H9 (cell line): ENCODE results near the gene OR10A6. TPM values are rescaled to one million over a fixed set of nuclear protein-coding genes. Genes with fewer than 3 reads are reported as not detected.

ENCODE experiments used
- DNase-seq: peaks from one replicate; pipeline ENCODE4 v3.0.0-alpha.2; 2017
- H2AFZ ChIP-seq: one replicate; pipeline ENCODE4 v1.6.1; 2013; ENCODE audit warnings: mild to moderate bottlenecking, low read length, control low read depth, moderate library complexity
- H2AK5ac ChIP-seq: 2 replicates; pipeline ENCODE4 v1.6.1; 2013; ENCODE audit warnings: low read length, control low read depth, mixed read lengths; ENCODE audit not compliant: insufficient read length
- H2BK120ac ChIP-seq: one replicate; pipeline ENCODE4 v1.6.1; 2013; ENCODE audit warnings: low read depth, mild to moderate bottlenecking, low read length, control low read depth, inconsistent platforms; ENCODE audit not compliant: poor library complexity, severe bottlenecking
- H2BK12ac ChIP-seq: 2 replicates; pipeline ENCODE4 v1.6.1; 2013; ENCODE audit warnings: low read length, control low read depth, mixed read lengths, low read depth; ENCODE audit not compliant: insufficient read length
- H2BK15ac ChIP-seq: 2 replicates; pipeline ENCODE4 v1.6.1; 2013; ENCODE audit warnings: low read depth, low read length, control low read depth
- H2BK20ac ChIP-seq: one replicate; pipeline ENCODE4 v1.6.1; 2013; ENCODE audit warnings: low read depth, mild to moderate bottlenecking, low read length, control low read depth, inconsistent platforms; ENCODE audit not compliant: poor library complexity, severe bottlenecking
- H2BK5ac ChIP-seq: 2 replicates; pipeline ENCODE4 v1.6.1; 2013; ENCODE audit warnings: low read length, control low read depth, mixed read lengths; ENCODE audit not compliant: insufficient read length
- H3K14ac ChIP-seq: 2 replicates; pipeline ENCODE4 v1.6.1; 2013; ENCODE audit warnings: low read length, control low read depth; ENCODE audit not compliant: insufficient read depth
- H3K18ac ChIP-seq: 2 replicates; pipeline ENCODE4 v1.6.1; 2013; ENCODE audit warnings: low read depth, mild to moderate bottlenecking, mixed read lengths, low read length, control low read depth; ENCODE audit not compliant: insufficient read length
- H3K23ac ChIP-seq: 2 replicates; pipeline ENCODE4 v1.6.1; 2013; ENCODE audit warnings: low read length, control low read depth, mixed read lengths, low read depth; ENCODE audit not compliant: insufficient read length
- H3K23me2 ChIP-seq: 2 replicates; pipeline ENCODE4 v1.6.1; 2013; ENCODE audit warnings: low read depth, mild to moderate bottlenecking, mixed read lengths, low read length, control low read depth; ENCODE audit not compliant: insufficient read length, poor library complexity, severe bottlenecking
- H3K27ac ChIP-seq: 2 replicates; pipeline ENCODE4 v1.5.1; 2013; ENCODE audit warnings: low read length, control low read depth, mixed read lengths, low read depth; ENCODE audit not compliant: insufficient read length
- H3K27me3 ChIP-seq: 2 replicates; pipeline ENCODE4 v1.6.1; 2013; ENCODE audit warnings: low read length, control low read depth, inconsistent platforms; ENCODE audit not compliant: insufficient read depth
- H3K4ac ChIP-seq: 2 replicates; pipeline ENCODE4 v1.6.1; 2013; ENCODE audit warnings: low read depth, mild to moderate bottlenecking, control low read depth, inconsistent platforms, low read length, moderate library complexity
- H3K4me1 ChIP-seq: 2 replicates; pipeline ENCODE4 v1.6.1; 2013; ENCODE audit warnings: low read length, control low read depth, inconsistent platforms; ENCODE audit not compliant: insufficient read depth
- H3K4me2 ChIP-seq: 2 replicates; pipeline ENCODE4 v1.6.1; 2013; ENCODE audit warnings: low read length, control low read depth, mixed read lengths; ENCODE audit not compliant: insufficient read length, insufficient read depth
- H3K56ac ChIP-seq: 2 replicates; pipeline ENCODE4 v1.6.1; 2013; ENCODE audit warnings: low read depth, mild to moderate bottlenecking, mixed read lengths, low read length, control low read depth; ENCODE audit not compliant: insufficient read length
- H3K79me1 ChIP-seq: 2 replicates; pipeline ENCODE4 v1.6.1; 2013; ENCODE audit warnings: low read depth, mild to moderate bottlenecking, moderate library complexity, low read length, control low read depth, inconsistent platforms; ENCODE audit not compliant: insufficient read depth, poor library complexity, severe bottlenecking
- H3K79me2 ChIP-seq: 2 replicates; pipeline ENCODE4 v1.6.1; 2013; ENCODE audit warnings: low read length, control low read depth, inconsistent platforms; ENCODE audit not compliant: insufficient read depth
- H3K9ac ChIP-seq: 2 replicates; pipeline ENCODE4 v1.6.1; 2013; ENCODE audit warnings: low read length, control low read depth, mixed read lengths; ENCODE audit not compliant: insufficient read length; ENCODE audit errors: extremely low read depth
- H3K9me3 ChIP-seq: one replicate; pipeline ENCODE4 v1.6.1; 2013; ENCODE audit warnings: low read depth, low read length, inconsistent platforms; ENCODE audit not compliant: control insufficient read depth
- H3T11ph ChIP-seq: one replicate; pipeline ENCODE4 v1.6.1; 2013; ENCODE audit warnings: mild to moderate bottlenecking, low read length, control low read depth, inconsistent platforms
- H4K20me1 ChIP-seq: one replicate; pipeline ENCODE4 v1.6.1; 2013; ENCODE audit not compliant: control insufficient read depth, insufficient read length, insufficient read depth
- H4K5ac ChIP-seq: 2 replicates; pipeline ENCODE4 v1.6.1; 2013; ENCODE audit warnings: low read depth, mild to moderate bottlenecking, mixed read lengths, low read length, control low read depth; ENCODE audit not compliant: insufficient read length
- H4K8ac ChIP-seq: replicated peaks from 2 replicates; pipeline ENCODE4 v1.6.1; 2013; ENCODE audit warnings: low read length, control low read depth, mixed read lengths, low read depth; ENCODE audit not compliant: insufficient read length
- H4K91ac ChIP-seq: 2 replicates; pipeline ENCODE4 v1.6.1; 2013; ENCODE audit warnings: low read depth, mild to moderate bottlenecking, moderate library complexity, mixed read lengths, low read length, control low read depth; ENCODE audit not compliant: insufficient read length
- H3K27ac Mint-ChIP-seq, 3 experiments: 2 replicates in 2 of 3; 3 replicates in 1 of 3; pipeline ENCODE4 v1.8.0; 2020 to 2021; ENCODE audit warnings: mixed read lengths in 3 of 3, mild to moderate bottlenecking in 1 of 3, moderate library complexity in 1 of 3
- H3K27me3 Mint-ChIP-seq: 2 replicates; pipeline ENCODE4 v1.8.0; 2021; ENCODE audit warnings: low read depth, mild to moderate bottlenecking, moderate library complexity, mixed read lengths
- H3K36me3 Mint-ChIP-seq, 3 experiments: 2 replicates in 2 of 3; 3 replicates in 1 of 3; pipeline ENCODE4 v1.8.0; 2020 to 2021; ENCODE audit warnings: low read depth in 3 of 3, mixed read lengths in 3 of 3; ENCODE audit not compliant: insufficient read depth in 1 of 3
- H3K4me1 Mint-ChIP-seq, 2 experiments: 2 replicates each; pipeline ENCODE4 v1.8.0; 2020; ENCODE audit warnings: mixed read lengths in 2 of 2
- H3K4me3 Mint-ChIP-seq, 2 experiments: 2 replicates in 1 of 2; 3 replicates in 1 of 2; pipeline ENCODE4 v1.8.0; 2020 to 2021; ENCODE audit warnings: mild to moderate bottlenecking in 2 of 2, mixed read lengths in 2 of 2, moderate library complexity in 1 of 2
- H3K9me3 Mint-ChIP-seq, 2 experiments: 2 replicates in 1 of 2; 3 replicates in 1 of 2; pipeline ENCODE4 v1.8.0; 2020; ENCODE audit warnings: mild to moderate bottlenecking in 2 of 2, mixed read lengths in 2 of 2, moderate library complexity in 1 of 2
- CTCF ChIP-seq: fragments of 200-600 bp; sonication (generic); conservative IDR thresholded peaks from 3 replicates; pipeline ENCODE4 v1.8.0; 2021; ENCODE audit warnings: antibody characterized with exemption, mild to moderate bottlenecking
- WGBS: extraction: QIAGEN DNeasy Blood & Tissue Kit; methylation state at CpG from one replicate; pipeline ENCODE4 v1.1.7; 2013; ENCODE audit warnings: missing lambda C conversion rate, low lambda C conversion rate, mixed read lengths; ENCODE audit not compliant: insufficient read length; ENCODE audit errors: extremely low coverage; 5-methylcytosine and 5-hydroxymethylcytosine counted together
- total RNA-seq: library from RNA; stranded (reverse); gene quantifications from 2 replicates; pipeline ENCODE4 v1.2.1, GENCODE V29; 2021

The OR10A6 gene
- total RNA-seq, 1 experiment from 2014 or later: not detected

GRCh38 chr11:7965386-7965785 is 34.3 kb upstream of the OR10A6 start, which contains the start of gene NLRP10:
NLRP10 (minus strand) TSS chr11:7965447; CDS start chr11:7963495, 1,952 bp downstream.
- H3K27ac Mint-ChIP-seq: no peak within 1 kb of the TSS; a peak in 1 of 7 replicates
- no peak within 1 kb of the TSS for H2AFZ ChIP-seq
- no peak within 1 kb of the TSS for H4K5ac ChIP-seq
- H3K18ac ChIP-seq: no peak within 1 kb of the TSS
- H2BK15ac ChIP-seq: no peak within 1 kb of the TSS
- 0 out of 2 replicates have a peak, but pooled peaks cover 3% of the 10 kb centered on the region for H3K27me3 Mint-ChIP-seq
- TF ChIP-seq CTCF: no peak
- no peak within 1 kb of the TSS for H2BK20ac ChIP-seq
- H2BK120ac ChIP-seq: no peak within 1 kb of the TSS
- no peaks in the 10 kb centered on the region for H4K20me1 ChIP-seq
- H4K91ac ChIP-seq: no peak within 1 kb of the TSS
- H3K27ac ChIP-seq: no peak within 1 kb of the TSS
- H3K56ac ChIP-seq: no peak within 1 kb of the TSS
- H3K79me2 ChIP-seq: no peaks in the 10 kb centered on the region
- peaks cover 0 to 1% (median 0%) of the 10 kb centered on the region in 3 experiments; a peak in 1 of 7 replicates for H3K36me3 Mint-ChIP-seq
- no peak within 1 kb of the TSS for H2BK12ac ChIP-seq
- peaks cover 2% of the 10 kb centered on the region; the same call in 1 of the 2 replicates for H3K4me1 ChIP-seq
- no peaks in the 10 kb centered on the region for H3K9me3 ChIP-seq
- H2AK5ac ChIP-seq: no peak within 1 kb of the TSS
- peaks cover 0 to 2% of the 10 kb centered on the region in 2 experiments; a peak in 3 of 5 replicates for H3K9me3 Mint-ChIP-seq
- no peak within 1 kb of the TSS for H3K9ac ChIP-seq
- H3K14ac ChIP-seq: no peak within 1 kb of the TSS
- DNase-seq: no peak
- WGBS: no CpG with 5 or more reads among the region's 1 CpG
- H3K23me2 ChIP-seq: no peaks in the 10 kb centered on the region
- H3K79me1 ChIP-seq: no peaks in the 10 kb centered on the region
- H4K8ac ChIP-seq: no peak within 1 kb of the TSS
- H3K4me2 ChIP-seq: no peak within 1 kb of the TSS
- no peak within 1 kb of the TSS for H2BK5ac ChIP-seq
- H3K4me3 Mint-ChIP-seq: no peak within 1 kb of the TSS
- H3K27me3 ChIP-seq: no peaks in the 10 kb centered on the region
- no peak within 1 kb of the TSS for H3K23ac ChIP-seq
- peaks cover 35 to 43% of the 10 kb centered on the region in 2 experiments for H3K4me1 Mint-ChIP-seq
- no peak within 1 kb of the TSS for H3T11ph ChIP-seq
- no peak within 1 kb of the TSS for H3K4ac ChIP-seq
